GM12864 (cell line): ENCODE data around the gene POLR2E.

Source experiments
- DNase-seq: peaks from one replicate; pipeline ENCODE4 v3.0.0-alpha.2; 2011; ENCODE audit warnings: low read depth
- H3K4me3 ChIP-seq: 2 replicates; pipeline ENCODE4 v1.5.1; 2011; ENCODE audit warnings: mild to moderate bottlenecking, low read depth, low read length, control low read depth
- TF ChIP-seq, protein P1 (sequence below): IDR thresholded peaks from 2 replicates; pipeline ENCODE4 v1.5.1; 2011; ENCODE audit warnings: low read depth, mild to moderate bottlenecking, moderate library complexity, low read length, control low read depth, inconsistent platforms; ENCODE audit errors: missing control alignments

Gene POLR2E

GRCh38 chr19:1109697-1110671 lies 14.8 kb upstream of the POLR2E start:
- no peak for DNase-seq
- H3K4me3 ChIP-seq = no peak overlapping the region
- TF ChIP-seq, protein P1, sequence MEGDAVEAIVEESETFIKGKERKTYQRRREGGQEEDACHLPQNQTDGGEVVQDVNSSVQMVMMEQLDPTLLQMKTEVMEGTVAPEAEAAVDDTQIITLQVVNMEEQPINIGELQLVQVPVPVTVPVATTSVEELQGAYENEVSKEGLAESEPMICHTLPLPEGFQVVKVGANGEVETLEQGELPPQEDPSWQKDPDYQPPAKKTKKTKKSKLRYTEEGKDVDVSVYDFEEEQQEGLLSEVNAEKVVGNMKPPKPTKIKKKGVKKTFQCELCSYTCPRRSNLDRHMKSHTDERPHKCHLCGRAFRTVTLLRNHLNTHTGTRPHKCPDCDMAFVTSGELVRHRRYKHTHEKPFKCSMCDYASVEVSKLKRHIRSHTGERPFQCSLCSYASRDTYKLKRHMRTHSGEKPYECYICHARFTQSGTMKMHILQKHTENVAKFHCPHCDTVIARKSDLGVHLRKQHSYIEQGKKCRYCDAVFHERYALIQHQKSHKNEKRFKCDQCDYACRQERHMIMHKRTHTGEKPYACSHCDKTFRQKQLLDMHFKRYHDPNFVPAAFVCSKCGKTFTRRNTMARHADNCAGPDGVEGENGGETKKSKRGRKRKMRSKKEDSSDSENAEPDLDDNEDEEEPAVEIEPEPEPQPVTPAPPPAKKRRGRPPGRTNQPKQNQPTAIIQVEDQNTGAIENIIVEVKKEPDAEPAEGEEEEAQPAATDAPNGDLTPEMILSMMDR = no peak

DNA sequence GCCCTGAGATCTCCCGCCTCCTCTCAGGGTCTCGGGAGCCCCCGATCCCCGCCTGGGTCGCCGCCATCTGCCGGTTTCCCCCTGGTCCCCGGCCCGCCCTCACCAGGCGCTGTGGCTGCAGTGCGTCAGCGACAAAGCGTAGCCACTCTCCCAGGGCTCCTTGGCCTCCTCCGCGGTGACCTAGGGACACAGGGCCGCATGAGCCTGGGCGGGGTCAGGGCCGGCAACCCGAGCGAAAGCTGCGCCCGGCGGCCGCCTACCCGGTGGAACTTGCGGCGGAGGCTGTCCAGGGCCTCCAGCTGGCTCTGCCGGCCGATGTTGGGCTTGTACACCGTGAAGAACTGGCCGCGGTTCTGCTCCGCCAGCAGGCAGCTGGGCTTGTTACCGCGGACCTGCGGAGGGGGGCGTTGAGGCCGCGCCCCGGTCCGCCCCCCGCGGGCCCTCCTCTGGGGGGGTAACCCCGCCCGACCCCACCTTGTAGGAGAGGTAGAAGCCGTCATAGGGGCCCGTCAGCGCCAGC lies 13.9 kb upstream of the POLR2E start:
- H3K4me3 ChIP-seq = no peak overlapping the region
- no peak for DNase-seq
- TF ChIP-seq, protein P1 = no peak

GRCh38 chr19:1108291-1109031 lies 13.3 kb upstream of the POLR2E start:
- no peak overlapping the region for H3K4me3 ChIP-seq
- no peak for DNase-seq

GRCh38 chr19:1107661-1108261 lies 12.6 kb upstream of the POLR2E start:
- DNase-seq = no peak
- H3K4me3 ChIP-seq = no peak overlapping the region
- TF ChIP-seq, protein P1 = no peak

More at GRCh38 chr19:1108291-1109031, 13.3 kb upstream of the POLR2E start:
- TF ChIP-seq, protein P1 = no peak

GRCh38 chr19:1106841-1107660 lies 11.9 kb upstream of the POLR2E start:
- no peak overlapping the region for H3K4me3 ChIP-seq
- DNase-seq = no peak
- TF ChIP-seq, protein P1 = no peak
